Erythroblast (primary cell): ENCODE results near the gene GPATCH2L.

Experiments used
- GATA1 ChIP-seq: IDR thresholded peaks from 2 replicates; pipeline ENCODE4 v1.6.1; 2011; ENCODE audit warnings: low read depth, mild to moderate bottlenecking, control low read depth, low read length, moderate library complexity
- POLR2A ChIP-seq: IDR thresholded peaks from 2 replicates; pipeline ENCODE4 v1.6.1; 2011; ENCODE audit warnings: mild to moderate bottlenecking, low read length

GRCh38 chr14:76153919-76154318, 2.2 kb downstream of the GPATCH2L start:
- no peak for TF ChIP-seq POLR2A
- TF ChIP-seq GATA1: no peak
